Measurements from ENCODE around the gene EME2.

Gene EME2

DNA sequence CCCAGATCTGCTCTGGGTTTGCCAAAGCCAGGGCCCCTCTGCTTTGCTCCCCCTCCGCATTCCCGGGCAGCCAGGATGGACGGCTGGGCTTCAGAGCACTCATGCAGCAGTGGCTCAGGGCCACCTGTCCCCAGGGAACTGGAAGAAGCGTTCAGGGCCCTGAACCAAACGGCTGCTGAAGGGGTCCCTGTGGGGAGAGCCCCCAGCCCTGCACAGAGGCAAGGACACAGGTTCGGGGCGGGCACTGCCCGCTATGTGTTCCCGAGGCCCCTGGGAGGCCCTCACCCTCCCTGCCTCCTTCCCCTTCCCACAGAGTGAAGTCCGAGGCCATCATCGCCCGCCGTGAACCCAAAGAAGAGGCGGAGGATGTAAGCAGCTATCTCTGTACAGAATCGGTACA lies 11.7 kb upstream of the EME2 start:
- H3K79me2 ChIP-seq (ENCODE audit: insufficient read depth, low read length): no peaks in the 10 kb centered on the region
- no peak overlapping the region for H3K4me2 ChIP-seq (ENCODE audit: insufficient read depth, low read length)
- TF ChIP-seq, protein P1, sequence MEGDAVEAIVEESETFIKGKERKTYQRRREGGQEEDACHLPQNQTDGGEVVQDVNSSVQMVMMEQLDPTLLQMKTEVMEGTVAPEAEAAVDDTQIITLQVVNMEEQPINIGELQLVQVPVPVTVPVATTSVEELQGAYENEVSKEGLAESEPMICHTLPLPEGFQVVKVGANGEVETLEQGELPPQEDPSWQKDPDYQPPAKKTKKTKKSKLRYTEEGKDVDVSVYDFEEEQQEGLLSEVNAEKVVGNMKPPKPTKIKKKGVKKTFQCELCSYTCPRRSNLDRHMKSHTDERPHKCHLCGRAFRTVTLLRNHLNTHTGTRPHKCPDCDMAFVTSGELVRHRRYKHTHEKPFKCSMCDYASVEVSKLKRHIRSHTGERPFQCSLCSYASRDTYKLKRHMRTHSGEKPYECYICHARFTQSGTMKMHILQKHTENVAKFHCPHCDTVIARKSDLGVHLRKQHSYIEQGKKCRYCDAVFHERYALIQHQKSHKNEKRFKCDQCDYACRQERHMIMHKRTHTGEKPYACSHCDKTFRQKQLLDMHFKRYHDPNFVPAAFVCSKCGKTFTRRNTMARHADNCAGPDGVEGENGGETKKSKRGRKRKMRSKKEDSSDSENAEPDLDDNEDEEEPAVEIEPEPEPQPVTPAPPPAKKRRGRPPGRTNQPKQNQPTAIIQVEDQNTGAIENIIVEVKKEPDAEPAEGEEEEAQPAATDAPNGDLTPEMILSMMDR (IDR thresholded peaks at IDR 0.05; ENCODE audit: borderline replicate concordance, extremely low read depth, low read length, poor library complexity, severe bottlenecking): no peak
- TF ChIP-seq EZH2 (IDR thresholded peaks at IDR 0.05; ENCODE audit: borderline replicate concordance, low read depth, low read length, severe bottlenecking): no peak
- H2AFZ ChIP-seq (ENCODE audit: low read depth, low read length): no peak overlapping the region
- H3K36me3 ChIP-seq (ENCODE audit: insufficient read depth, low read length): peaks cover 70% of the 10 kb centered on the region
- H3K9me3 ChIP-seq (ENCODE audit: insufficient read depth, low read length, severe bottlenecking): no peaks in the 10 kb centered on the region
- ATAC-seq (ENCODE audit: insufficient read depth, low read depth) (no peak), DNase-seq (no peak)
- peaks cover 3% of the 10 kb centered on the region; the same call in 1 of the 2 replicates for H4K20me1 ChIP-seq (ENCODE audit: insufficient read depth, low read length)
- H3K4me3 ChIP-seq (ENCODE audit: low read depth in 1 of 2, low read length in 2 of 2): no peak overlapping the region
- no peak overlapping the region for H3K27ac ChIP-seq (ENCODE audit: low read length)
- H3K27me3 ChIP-seq (ENCODE audit: insufficient read depth, low read length, poor library complexity): no peaks in the 10 kb centered on the region
- no peak overlapping the region for H3K9ac ChIP-seq (ENCODE audit: low read depth, low read length)
- no peaks in the 10 kb centered on the region for H3K4me1 ChIP-seq (ENCODE audit: insufficient read depth, low read length)

DNA sequence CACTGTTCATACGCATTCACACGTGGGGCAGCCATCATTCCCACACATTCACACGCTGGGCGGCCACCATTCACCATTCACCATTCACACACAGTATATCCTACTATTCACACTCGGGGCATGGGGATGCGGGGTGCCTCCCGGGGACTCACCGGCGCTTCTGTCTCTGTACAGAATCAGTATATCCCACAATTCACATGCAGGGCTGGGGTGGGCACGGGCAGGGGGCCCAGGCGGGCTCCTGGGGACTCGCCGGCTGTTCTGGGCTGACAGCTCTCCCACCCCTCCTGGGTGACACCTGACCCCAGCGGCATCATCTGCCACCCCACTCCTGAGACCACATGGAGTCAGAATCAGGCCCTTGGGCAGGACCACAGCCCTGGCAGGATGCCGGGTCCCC lies 10.9 kb upstream of the EME2 start:
- Histone ChIP-seq H3K9me3 (ENCODE audit: insufficient read depth, low read length, severe bottlenecking) (no peaks in the 10 kb centered on the region), H3K9ac (ENCODE audit: low read depth, low read length) (no peak overlapping the region), H3K27ac (ENCODE audit: low read length) (no peak overlapping the region), H3K4me2 (ENCODE audit: insufficient read depth, low read length) (no peak overlapping the region), H2AFZ (ENCODE audit: low read depth, low read length) (no peak overlapping the region), H3K27me3 (ENCODE audit: insufficient read depth, low read length, poor library complexity) (no peaks in the 10 kb centered on the region), H3K4me1 (ENCODE audit: insufficient read depth, low read length) (no peaks in the 10 kb centered on the region), H3K36me3 (ENCODE audit: insufficient read depth, low read length) (peaks cover 77% of the 10 kb centered on the region), H4K20me1 (ENCODE audit: insufficient read depth, low read length) (peaks cover 3% of the 10 kb centered on the region; the same call in 1 of the 2 replicates), H3K4me3 (ENCODE audit: low read depth in 1 of 2, low read length in 2 of 2) (no peak overlapping the region), H3K79me2 (ENCODE audit: insufficient read depth, low read length) (no peaks in the 10 kb centered on the region)
- ATAC-seq (ENCODE audit: insufficient read depth, low read depth): no peak
- no peak for DNase-seq
- TF ChIP-seq, protein P1 (IDR thresholded peaks at IDR 0.05; ENCODE audit: borderline replicate concordance, extremely low read depth, low read length, poor library complexity, severe bottlenecking): no peak
- no peak for TF ChIP-seq EZH2 (IDR thresholded peaks at IDR 0.05; ENCODE audit: borderline replicate concordance, low read depth, low read length, severe bottlenecking)

DNA sequence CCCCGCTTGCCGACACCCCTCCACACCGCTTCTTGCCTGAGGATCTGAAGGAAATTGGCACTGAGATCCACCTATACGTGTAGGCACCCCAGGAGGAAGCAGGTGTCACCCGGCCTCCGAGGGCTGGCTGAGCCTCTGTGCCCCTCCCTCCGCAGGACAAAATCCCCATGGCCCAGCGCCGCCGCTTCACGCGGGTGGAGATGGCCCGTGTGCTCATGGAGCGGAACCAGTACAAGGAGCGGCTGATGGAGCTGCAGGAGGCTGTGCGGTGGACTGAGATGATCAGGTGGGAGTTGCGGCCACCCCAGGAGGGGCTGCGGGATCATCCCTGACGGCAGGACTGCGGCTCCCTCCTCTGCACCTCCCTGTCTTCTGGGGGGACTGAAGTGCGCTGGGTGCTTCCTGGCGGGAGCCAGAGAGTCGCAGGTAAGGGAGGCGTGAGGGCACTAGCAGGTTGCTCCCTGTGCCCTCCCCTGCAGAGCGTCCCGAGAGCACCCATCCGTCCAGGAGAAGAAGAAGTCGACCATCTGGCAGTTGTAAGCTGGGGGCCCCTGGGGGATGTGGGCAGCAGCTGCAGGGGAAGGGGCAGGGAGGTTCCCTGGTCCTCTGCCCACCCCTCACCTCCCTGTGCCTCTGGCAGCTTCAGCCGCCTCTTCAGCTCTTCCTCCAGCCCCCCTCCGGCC lies 10.3 kb upstream of the EME2 start:
- H3K27me3 ChIP-seq (ENCODE audit: insufficient read depth, low read length, poor library complexity): no peaks in the 10 kb centered on the region
- H3K4me2 ChIP-seq (ENCODE audit: insufficient read depth, low read length): no peak overlapping the region
- no peak overlapping the region for H2AFZ ChIP-seq (ENCODE audit: low read depth, low read length)
- ATAC-seq (ENCODE audit: insufficient read depth, low read depth) (no peak), DNase-seq (no peak)
- no peaks in the 10 kb centered on the region for H3K4me1 ChIP-seq (ENCODE audit: insufficient read depth, low read length)
- no peaks in the 10 kb centered on the region for H3K9me3 ChIP-seq (ENCODE audit: insufficient read depth, low read length, severe bottlenecking)
- H3K9ac ChIP-seq (ENCODE audit: low read depth, low read length): no peak overlapping the region
- no peak overlapping the region for H3K27ac ChIP-seq (ENCODE audit: low read length)
- no peaks in the 10 kb centered on the region for H3K79me2 ChIP-seq (ENCODE audit: insufficient read depth, low read length)
- no peak overlapping the region for H3K4me3 ChIP-seq (ENCODE audit: low read depth in 1 of 2, low read length in 2 of 2)
- H3K36me3 ChIP-seq (ENCODE audit: insufficient read depth, low read length): peaks cover 83% of the 10 kb centered on the region
- peaks cover 3% of the 10 kb centered on the region; the same call in 1 of the 2 replicates for H4K20me1 ChIP-seq (ENCODE audit: insufficient read depth, low read length)
- no peak for TF ChIP-seq EZH2 (IDR thresholded peaks at IDR 0.05; ENCODE audit: borderline replicate concordance, low read depth, low read length, severe bottlenecking)
- TF ChIP-seq, protein P1 (IDR thresholded peaks at IDR 0.05; ENCODE audit: borderline replicate concordance, extremely low read depth, low read length, poor library complexity, severe bottlenecking): no peak
